GM23338 (cell line): Measurements from ENCODE around the gene NOL9. TPM values are rescaled to one million over a fixed set of nuclear protein-coding genes. Genes with fewer than 3 reads are reported as not detected.

Experiments
- ATAC-seq: fragments of 200-7000 bp; cut with Tn5 transposase; 3 replicates; pipeline ENCODE4 v1.9.1; 2020
- DNase-seq: peaks from one replicate; pipeline ENCODE4 v3.0.0-alpha.2; 2015; ENCODE audit warnings: low spot score
- H2AFZ ChIP-seq: fragments of 200-600 bp; sonication (generic); 2 replicates; pipeline ENCODE4 v1.8.0; 2016; ENCODE audit warnings: antibody characterized with exemption, mild to moderate bottlenecking, moderate library complexity
- H3F3A ChIP-seq: fragments of 200-600 bp; sonication (generic); replicated peaks from 2 replicates; pipeline ENCODE4 v1.8.0; 2017; ENCODE audit warnings: antibody characterized with exemption, mixed run types, low read depth
- H3K27ac ChIP-seq: fragments of 200-600 bp; sonication (generic); 2 replicates; pipeline ENCODE4 v1.6.1; 2016; ENCODE audit warnings: low read depth
- H3K27me3 ChIP-seq: fragments of 200-600 bp; sonication (generic); 2 replicates; pipeline ENCODE4 v1.8.0; 2016; ENCODE audit warnings: mild to moderate bottlenecking, mixed run types, moderate library complexity; ENCODE audit not compliant: insufficient read depth
- H3K36me3 ChIP-seq: fragments of 200-600 bp; sonication (generic); 2 replicates; pipeline ENCODE4 v1.8.0; 2016; ENCODE audit warnings: mild to moderate bottlenecking; ENCODE audit not compliant: insufficient read depth
- H3K4me1 ChIP-seq: fragments of 200-600 bp; sonication (generic); 2 replicates; pipeline ENCODE4 v1.8.0; 2016; ENCODE audit warnings: mild to moderate bottlenecking, moderate library complexity; ENCODE audit not compliant: insufficient read depth
- H3K4me2 ChIP-seq: fragments of 200-600 bp; sonication (generic); 2 replicates; pipeline ENCODE4 v1.7.1; 2017; ENCODE audit warnings: mixed run types
- H3K4me3 ChIP-seq: fragments of 200-600 bp; sonication (generic); 2 replicates; pipeline ENCODE4 v1.6.1; 2016; ENCODE audit warnings: mixed run types
- H3K79me2 ChIP-seq: fragments of 200-600 bp; sonication (generic); replicated peaks from 2 replicates; pipeline ENCODE4 v1.8.0; 2017; ENCODE audit warnings: mild to moderate bottlenecking; ENCODE audit not compliant: insufficient read depth
- H3K9me2 ChIP-seq: fragments of 200-600 bp; sonication (generic); 2 replicates; pipeline ENCODE4 v1.8.0; 2017; ENCODE audit not compliant: insufficient read depth
- H4K20me1 ChIP-seq: fragments of 200-600 bp; sonication (generic); replicated peaks from 2 replicates; pipeline ENCODE4 v1.8.0; 2017; ENCODE audit warnings: mild to moderate bottlenecking; ENCODE audit not compliant: insufficient read depth
- H3K27ac Mint-ChIP-seq: 2 replicates; pipeline ENCODE4 v1.8.0; 2020; ENCODE audit warnings: inconsistent platforms, mild to moderate bottlenecking, moderate library complexity, mixed read lengths
- H3K27me3 Mint-ChIP-seq: 3 replicates; pipeline ENCODE4 v1.8.0; 2022; ENCODE audit warnings: low read depth, mild to moderate bottlenecking, moderate library complexity, mixed read lengths, inconsistent platforms; ENCODE audit not compliant: insufficient read depth, poor library complexity
- H3K36me3 Mint-ChIP-seq: 3 replicates; pipeline ENCODE4 v1.8.0; 2021; ENCODE audit warnings: low read depth, mild to moderate bottlenecking, inconsistent platforms, moderate library complexity, mixed read lengths
- H3K4me1 Mint-ChIP-seq: 3 replicates; pipeline ENCODE4 v1.8.0; 2020; ENCODE audit warnings: mild to moderate bottlenecking, inconsistent platforms, mixed read lengths
- H3K4me3 Mint-ChIP-seq: 3 replicates; pipeline ENCODE4 v1.8.0; 2021; ENCODE audit warnings: moderate library complexity, mild to moderate bottlenecking, inconsistent platforms, mixed read lengths
- H3K9me3 Mint-ChIP-seq: 3 replicates; pipeline ENCODE4 v1.8.0; 2020; ENCODE audit warnings: moderate library complexity, mild to moderate bottlenecking, inconsistent platforms, mixed read lengths
- CTCF ChIP-seq, 2 experiments: fragments of 200-600 bp in 1 of 2; sonication (generic) in 1 of 2; conservative IDR thresholded peaks; 2 replicates each; pipeline versions ENCODE4 v1.5.1 to v1.6.1; 2016 to 2017; ENCODE audit warnings: antibody characterized with exemption in 2 of 2, low read depth in 2 of 2, mild to moderate bottlenecking in 2 of 2, moderate library complexity in 1 of 2
- ETS1 ChIP-seq: IDR thresholded peaks from 2 replicates; pipeline ENCODE4 v1.6.1; 2016; ENCODE audit warnings: antibody characterized with exemption
- EZH2phosphoT487 ChIP-seq: fragments of 200-600 bp; sonication (generic); IDR thresholded peaks from one replicate; pipeline ENCODE4 v1.8.1; 2018; ENCODE audit warnings: antibody characterized with exemption; ENCODE audit not compliant: unreplicated experiment
- JUNB ChIP-seq: IDR thresholded peaks from one replicate; pipeline ENCODE4 v1.6.1; 2016; ENCODE audit warnings: antibody characterized with exemption; ENCODE audit not compliant: unreplicated experiment
- NANOG ChIP-seq: IDR thresholded peaks from 2 replicates; pipeline ENCODE4 v1.6.1; 2016; ENCODE audit warnings: antibody characterized with exemption, borderline replicate concordance
- POLR2AphosphoS5 ChIP-seq: IDR thresholded peaks from 2 replicates; pipeline ENCODE4 v1.6.1; 2016; ENCODE audit warnings: antibody characterized with exemption, low read depth
- STAT1 ChIP-seq: IDR thresholded peaks from one replicate; pipeline ENCODE4 v1.6.1; 2016; ENCODE audit warnings: antibody characterized with exemption; ENCODE audit not compliant: unreplicated experiment
- ZNF114 ChIP-seq: fragments of 250-450 bp; sonication (Bioruptor Pico); IDR thresholded peaks from 2 replicates; pipeline ENCODE4 v1.5.0; 2020; ENCODE audit warnings: mild to moderate bottlenecking, moderate library complexity
- ZNF331 ChIP-seq: fragments of 250-450 bp; sonication (Bioruptor Pico); IDR thresholded peaks from 2 replicates; pipeline ENCODE4 v1.5.0; 2020; ENCODE audit warnings: low read depth, mild to moderate bottlenecking, moderate library complexity
- ZNF462 ChIP-seq: fragments of 250-450 bp; sonication (Bioruptor Pico); IDR thresholded peaks from 2 replicates; pipeline ENCODE4 v1.5.0; 2020; ENCODE audit warnings: mild to moderate bottlenecking, moderate library complexity
- polyA plus RNA-seq: library from polyadenylated mRNA; unstranded; fragments of >200 nt; fragmentation: Nextera tagmentation; extraction: Ambion mirVana; gene quantifications from 2 replicates; pipeline ENCODE4 v1.2.1, GENCODE V29; 2016
- total RNA-seq: library from RNA; depleted of rRNA; stranded (reverse); fragments of >200 nt; shearing (Covaris generic); gene quantifications from 2 replicates; pipeline ENCODE4 v1.2.3, GENCODE V29; 2014

The NOL9 gene
- total and polyA plus RNA-seq, 2 experiments from 2014 or later, result 13.2 to 48.5 TPM

- no peak for TF ChIP-seq ZNF114
- TF ChIP-seq CTCF (conservative IDR thresholded peaks at IDR 0.05; ENCODE audit: low read depth in 2 of 2), result peak; percentile 73 to 77
- TF ChIP-seq STAT1, result no peak
- H2AFZ ChIP-seq, result no peak overlapping the region
- H3K4me2 ChIP-seq, result no peak overlapping the region
- H3K27me3 ChIP-seq, result no peaks in the 10 kb centered on the region
- H4K20me1 ChIP-seq, result peaks cover 5% of the 10 kb centered on the region
- no peaks in the 10 kb centered on the region for H3K9me2 ChIP-seq
- H3K4me1 ChIP-seq, result peaks cover 20% of the 10 kb centered on the region; the same call in 1 of the 2 replicates
- H3K27ac ChIP-seq, result no peak overlapping the region
- H3K27ac Mint-ChIP-seq, result no peak overlapping the region
- H3F3A ChIP-seq, result peaks cover 31% of the 10 kb centered on the region; the same call in 1 of the 2 replicates
- peaks cover 35% of the 10 kb centered on the region for H3K4me1 Mint-ChIP-seq
- peaks cover 8% of the 10 kb centered on the region for H3K27me3 Mint-ChIP-seq
- H3K79me2 ChIP-seq, result no peaks in the 10 kb centered on the region
- DNase-seq (no peak), ATAC-seq (no peak)
- no peaks in the 10 kb centered on the region for H3K36me3 ChIP-seq
- peaks cover 32% of the 10 kb centered on the region for H3K36me3 Mint-ChIP-seq
- no peaks in the 10 kb centered on the region; the same call in 2 of the 3 replicates for H3K9me3 Mint-ChIP-seq
- H3K4me3 Mint-ChIP-seq, result no peak overlapping the region; the same call in 2 of the 3 replicates
- no peak overlapping the region for H3K4me3 ChIP-seq
Observed at GRCh38 chr1:6472391-6472790, 81.9 kb downstream of the NOL9 start.

GRCh38 chr1:6471970-6472368 lies 82.3 kb downstream of the NOL9 start:
- Mint-ChIP-seq H3K4me3 (peak overlapping the region; percentile 70; the same call in 2 of the 3 replicates), H3K27me3 (peaks cover 8% of the 10 kb centered on the region), H3K4me1 (peaks cover 31% of the 10 kb centered on the region), H3K36me3 (peaks cover 33% of the 10 kb centered on the region), H3K27ac (no peak overlapping the region), H3K9me3 (no peaks in the 10 kb centered on the region; the same call in 2 of the 3 replicates)
- DNase-seq (no peak), ATAC-seq (no peak)
- peaks cover 30% of the 10 kb centered on the region; the same call in 1 of the 2 replicates for H3F3A ChIP-seq
- no peaks in the 10 kb centered on the region for H3K36me3 ChIP-seq
- no peaks in the 10 kb centered on the region for H3K9me2 ChIP-seq
- H3K4me2 ChIP-seq, result peak overlapping the region; percentile 87; the same call in 1 of the 2 replicates
- no peaks in the 10 kb centered on the region for H3K79me2 ChIP-seq
- H3K4me1 ChIP-seq, result peaks cover 16% of the 10 kb centered on the region; the same call in 1 of the 2 replicates
- no peak overlapping the region for H2AFZ ChIP-seq
- H4K20me1 ChIP-seq, result peaks cover 3% of the 10 kb centered on the region; the same call in 1 of the 2 replicates
- H3K27ac ChIP-seq, result no peak overlapping the region
- H3K27me3 ChIP-seq, result no peaks in the 10 kb centered on the region
- peak overlapping the region; percentile 74; the same call in 1 of the 2 replicates for H3K4me3 ChIP-seq
- no peak for TF ChIP-seq ZNF114
- no peak for TF ChIP-seq EZH2phosphoT487
- TF ChIP-seq ZNF331, result no peak
- TF ChIP-seq NANOG, result no peak
- TF ChIP-seq CTCF (conservative IDR thresholded peaks at IDR 0.05; ENCODE audit: low read depth in 2 of 2), result no peak; a peak in 1 of 4 replicates
- TF ChIP-seq JUNB, result no peak
- no peak for TF ChIP-seq ETS1
- no peak for TF ChIP-seq ZNF462 (CRISPR knock-in tag)
- no peak for TF ChIP-seq POLR2AphosphoS5
